ENCODE results near the gene ZNF785. TPM values are rescaled to one million over a fixed set of nuclear protein-coding genes. Genes with fewer than 3 reads are reported as not detected.
A peak's percentile ranks its signal among the peaks of the same experiment; 100 is the strongest.

ZNF785 gene
- total RNA-seq, 3 donors from 2014 or later (not counting 1 experiment from before 2014, with no cell fraction given), result 7.5 to 15.2 (median 10.4) TPM

DNA sequence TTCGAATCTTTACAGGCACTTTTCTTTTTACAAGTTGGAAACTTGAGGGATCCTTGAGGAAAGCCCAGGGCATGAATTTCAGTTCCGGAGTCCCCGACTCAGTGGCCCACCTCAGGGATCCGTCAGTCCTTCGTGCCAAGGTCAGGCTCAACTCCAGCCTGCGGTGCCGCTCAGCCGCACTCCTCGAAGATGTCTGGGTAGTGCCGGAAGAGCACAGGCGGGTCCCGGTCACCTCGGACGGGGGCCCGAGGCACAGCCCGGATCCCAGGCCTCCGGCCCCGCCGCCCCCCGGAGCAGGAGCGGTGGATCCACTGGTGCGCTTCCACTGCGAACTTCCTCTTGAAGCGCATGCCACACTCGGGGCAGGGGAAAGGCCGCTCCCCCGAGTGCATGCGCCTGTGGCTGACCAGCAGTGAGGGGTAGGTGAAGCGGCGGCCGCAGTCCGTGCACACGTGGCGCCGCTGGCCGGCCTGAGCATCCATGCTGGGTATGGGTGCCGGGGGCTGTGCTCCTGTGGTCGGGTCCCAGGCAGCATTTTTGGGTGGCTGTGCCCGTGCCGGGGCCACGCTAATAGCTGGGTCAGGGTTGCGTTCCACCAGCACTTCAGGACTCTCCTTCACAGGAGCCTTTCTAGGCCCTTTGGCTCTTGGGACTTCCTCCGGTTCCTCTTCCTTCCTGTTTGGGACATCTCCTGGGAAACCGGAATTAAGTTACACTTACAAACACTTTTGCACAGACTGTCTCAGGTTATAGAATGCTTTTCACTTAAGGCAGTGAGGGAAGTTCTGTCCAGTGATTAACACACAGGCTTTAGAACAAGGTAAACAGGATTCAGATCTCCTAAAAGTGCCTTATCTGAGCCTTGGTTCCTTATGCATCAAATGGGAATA lies 15.5 kb downstream of the ZNF785 start:
- H3K4me3 ChIP-seq (ENCODE audit: low read length), result no peak overlapping the region
- ATAC-seq, result no peak
- Mint-ChIP-seq H3K27ac (peak overlapping the region; percentile 92 to 95), H3K36me3 (no peaks in the 10 kb centered on the region), H3K27me3 (ENCODE audit: low read depth in 2 of 2) (no peaks in the 10 kb centered on the region), H3K9me3 (no peaks in the 10 kb centered on the region), H3K4me1 (peaks cover 20 to 31% of the 10 kb centered on the region in 2 donors), H3K4me3 (peak overlapping the region; percentile 52)
- H3K9me3 ChIP-seq (ENCODE audit: control insufficient read depth, insufficient read depth, low read length), result no peaks in the 10 kb centered on the region
- no peak for DNase-seq
- H3K4me1 ChIP-seq (ENCODE audit: control insufficient read depth, insufficient read depth, low read length), result peaks cover 42% of the 10 kb centered on the region
- no peak overlapping the region for H3K27ac ChIP-seq (ENCODE audit: low read length)
- TF ChIP-seq, protein P1, sequence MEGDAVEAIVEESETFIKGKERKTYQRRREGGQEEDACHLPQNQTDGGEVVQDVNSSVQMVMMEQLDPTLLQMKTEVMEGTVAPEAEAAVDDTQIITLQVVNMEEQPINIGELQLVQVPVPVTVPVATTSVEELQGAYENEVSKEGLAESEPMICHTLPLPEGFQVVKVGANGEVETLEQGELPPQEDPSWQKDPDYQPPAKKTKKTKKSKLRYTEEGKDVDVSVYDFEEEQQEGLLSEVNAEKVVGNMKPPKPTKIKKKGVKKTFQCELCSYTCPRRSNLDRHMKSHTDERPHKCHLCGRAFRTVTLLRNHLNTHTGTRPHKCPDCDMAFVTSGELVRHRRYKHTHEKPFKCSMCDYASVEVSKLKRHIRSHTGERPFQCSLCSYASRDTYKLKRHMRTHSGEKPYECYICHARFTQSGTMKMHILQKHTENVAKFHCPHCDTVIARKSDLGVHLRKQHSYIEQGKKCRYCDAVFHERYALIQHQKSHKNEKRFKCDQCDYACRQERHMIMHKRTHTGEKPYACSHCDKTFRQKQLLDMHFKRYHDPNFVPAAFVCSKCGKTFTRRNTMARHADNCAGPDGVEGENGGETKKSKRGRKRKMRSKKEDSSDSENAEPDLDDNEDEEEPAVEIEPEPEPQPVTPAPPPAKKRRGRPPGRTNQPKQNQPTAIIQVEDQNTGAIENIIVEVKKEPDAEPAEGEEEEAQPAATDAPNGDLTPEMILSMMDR (IDR thresholded peaks at IDR 0.05), result no peak
- H3K36me3 ChIP-seq (ENCODE audit: control insufficient read depth, insufficient read depth, low read length), result no peaks in the 10 kb centered on the region
- intact Hi-C loops (cut with micrococcal nuclease), result loop anchor here (5.0 kb wide), 1 partner anchor 87 kb away; the partner anchor contains the start of gene FBRS
- WGBS (ENCODE audit: insufficient coverage), result 95% methylated on average over 44 of the region's 44 CpGs
- no peaks in the 10 kb centered on the region for H3K27me3 ChIP-seq (ENCODE audit: control insufficient read depth, insufficient read depth, low read length)

DNA sequence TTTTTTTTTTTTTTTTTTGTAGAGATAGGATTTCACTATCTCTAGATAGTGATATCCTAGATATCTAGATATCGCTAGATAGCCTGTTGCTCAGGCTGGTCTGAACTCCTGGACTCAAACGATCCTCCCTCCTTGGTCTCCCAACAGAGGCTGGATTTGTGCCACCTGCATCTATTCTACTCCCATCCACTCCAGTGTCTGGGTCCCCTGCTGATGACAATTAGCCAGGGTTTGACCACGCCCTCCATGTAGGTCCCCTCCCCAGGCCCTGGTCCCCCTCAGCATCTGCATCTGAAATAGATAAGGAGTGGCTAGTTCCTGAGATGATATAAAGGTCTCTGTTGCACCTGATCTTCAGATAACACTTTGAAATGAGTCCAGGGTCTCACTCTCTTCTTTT lies 16.2 kb downstream of the ZNF785 start:
- H3K27ac Mint-ChIP-seq, result peak overlapping the region; percentile 38 to 90
- Histone ChIP-seq H3K27ac (ENCODE audit: low read length) (peak overlapping the region; percentile 27), H3K4me1 (ENCODE audit: control insufficient read depth, insufficient read depth, low read length) (peaks cover 42% of the 10 kb centered on the region), H3K9me3 (ENCODE audit: control insufficient read depth, insufficient read depth, low read length) (no peaks in the 10 kb centered on the region), H3K4me3 (ENCODE audit: low read length) (no peak overlapping the region), H3K36me3 (ENCODE audit: control insufficient read depth, insufficient read depth, low read length) (no peaks in the 10 kb centered on the region), H3K27me3 (ENCODE audit: control insufficient read depth, insufficient read depth, low read length) (no peaks in the 10 kb centered on the region)
- WGBS (ENCODE audit: insufficient coverage), result 97% methylated on average over 3 of the region's 3 CpGs
- TF ChIP-seq, protein P1 (IDR thresholded peaks at IDR 0.05), result no peak
- ATAC-seq, result no peak
- no peaks in the 10 kb centered on the region for H3K27me3 Mint-ChIP-seq (ENCODE audit: low read depth in 2 of 2)
- H3K36me3 Mint-ChIP-seq, result no peaks in the 10 kb centered on the region
- peaks cover 20 to 31% of the 10 kb centered on the region in 2 donors for H3K4me1 Mint-ChIP-seq
- H3K9me3 Mint-ChIP-seq, result no peaks in the 10 kb centered on the region
- H3K4me3 Mint-ChIP-seq, result peak overlapping the region; percentile 17
- no peak for DNase-seq
- intact Hi-C loops (cut with micrococcal nuclease), result no loop called here

DNA sequence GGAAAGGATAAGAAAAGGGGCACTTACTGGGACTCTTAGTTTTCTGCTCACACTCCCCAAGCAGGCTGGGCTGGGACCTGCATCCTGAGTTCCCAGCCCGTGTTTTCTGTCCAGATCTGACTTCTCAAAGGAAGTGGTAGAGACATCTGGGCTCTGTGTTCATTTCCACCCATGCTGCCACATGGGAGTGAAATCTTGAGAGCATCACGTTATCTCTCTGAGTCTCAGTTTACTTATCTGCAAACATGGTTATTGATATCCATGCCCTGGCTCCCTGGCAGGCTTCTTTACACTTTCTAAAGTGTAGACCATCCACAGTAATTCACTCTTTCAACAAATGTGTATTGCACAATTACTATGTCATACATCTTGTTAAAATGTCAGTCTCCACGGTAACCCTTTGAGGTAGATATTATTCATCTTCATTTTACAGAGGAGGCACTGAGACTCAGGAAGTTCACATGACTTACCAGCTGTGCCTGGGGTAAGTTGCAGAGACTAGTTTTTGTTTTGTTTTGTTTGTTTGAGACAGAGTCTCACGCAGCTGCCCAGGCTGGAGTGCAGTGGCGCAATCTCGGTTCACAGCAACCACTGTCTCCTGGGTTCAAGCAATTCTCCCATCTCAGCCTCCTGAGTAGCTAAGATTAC lies 17.4 kb downstream of the ZNF785 start:
- H3K36me3 ChIP-seq (ENCODE audit: control insufficient read depth, insufficient read depth, low read length), result no peaks in the 10 kb centered on the region
- peak overlapping the region; percentile 84 for H3K27ac ChIP-seq (ENCODE audit: low read length)
- H3K4me1 ChIP-seq (ENCODE audit: control insufficient read depth, insufficient read depth, low read length), result peaks cover 42% of the 10 kb centered on the region
- peaks cover 20 to 27% of the 10 kb centered on the region in 2 donors for H3K4me1 Mint-ChIP-seq
- 16% methylated on average over 6 of the region's 6 CpGs for WGBS (ENCODE audit: insufficient coverage)
- TF ChIP-seq, protein P1 (IDR thresholded peaks at IDR 0.05), result no peak
- H3K27ac Mint-ChIP-seq, result peak overlapping the region; percentile 90 to 94
- ATAC-seq (peak; percentile 36 to 56 (median 43)), DNase-seq (peak in 1 of 2 donors; percentile 83)
- H3K4me3 ChIP-seq (ENCODE audit: low read length), result no peak overlapping the region
- no peaks in the 10 kb centered on the region for H3K9me3 Mint-ChIP-seq
- no peaks in the 10 kb centered on the region for H3K27me3 Mint-ChIP-seq (ENCODE audit: low read depth in 2 of 2)
- peak overlapping the region; percentile 50 for H3K4me3 Mint-ChIP-seq
- H3K9me3 ChIP-seq (ENCODE audit: control insufficient read depth, insufficient read depth, low read length), result no peaks in the 10 kb centered on the region
- intact Hi-C loops (cut with micrococcal nuclease), result no loop called here
- no peaks in the 10 kb centered on the region for H3K36me3 Mint-ChIP-seq
- H3K27me3 ChIP-seq (ENCODE audit: control insufficient read depth, insufficient read depth, low read length), result no peaks in the 10 kb centered on the region

Measured in natural killer cell (primary cell).